Cardiac muscle cell (in vitro differentiated cells and primary cell): ENCODE results near the gene KAZN. TPM values are rescaled to one million over a fixed set of nuclear protein-coding genes. Genes with fewer than 3 reads are reported as not detected.
A peak's percentile ranks its signal among the peaks of the same experiment; 100 is the strongest.

Experiments
- DNase-seq, 2 donors: peaks; one replicate each; pipeline versions ENCODE4 v3.0.0 to v3.0.0-alpha.2; 2010 to 2017; ENCODE audit warnings: low read depth in 1 of 2, low spot score in 1 of 2
- H3K27ac ChIP-seq: fragments of 200-600 bp; sonication (generic); 2 replicates; pipeline ENCODE4 v1.5.1; 2016
- H3K27me3 ChIP-seq: fragments of 200-600 bp; sonication (generic); 2 replicates; pipeline ENCODE4 v1.6.0; 2016; ENCODE audit warnings: control low read depth
- H3K36me3 ChIP-seq: fragments of 200-600 bp; sonication (generic); 2 replicates; pipeline ENCODE4 v1.5.1; 2016; ENCODE audit warnings: control low read depth
- H3K4me1 ChIP-seq: fragments of 200-600 bp; sonication (generic); 2 replicates; pipeline ENCODE4 v1.8.1; 2017; ENCODE audit warnings: low read depth, mild to moderate bottlenecking, mixed run types
- H3K4me3 ChIP-seq: fragments of 200-600 bp; sonication (generic); 2 replicates; pipeline ENCODE4 v1.5.1; 2016; ENCODE audit warnings: mild to moderate bottlenecking
- H3K9me3 ChIP-seq: fragments of 200-600 bp; sonication (generic); 2 replicates; pipeline ENCODE4 v1.5.1; 2017; ENCODE audit warnings: low read depth, mild to moderate bottlenecking, control low read depth
- CTCF ChIP-seq: IDR thresholded peaks from 2 replicates; pipeline ENCODE4 v1.5.1; 2012; ENCODE audit warnings: low read depth, mild to moderate bottlenecking, low read length
- polyA plus RNA-seq: library from polyadenylated mRNA; unstranded; fragments of >200 nt; fragmentation: Nextera tagmentation; extraction: Ambion mirVana; gene quantifications from 2 replicates; pipeline ENCODE4 v1.2.1, GENCODE V29; 2016
- total RNA-seq: library from RNA; depleted of rRNA; stranded (reverse); fragments of >200 nt; gene quantifications from 2 replicates; pipeline ENCODE4 v1.2.3, GENCODE V29; 2016

KAZN gene
- total and polyA plus RNA-seq, 2 experiments from 2014 or later: 17.5 to 26.9 TPM

DNA sequence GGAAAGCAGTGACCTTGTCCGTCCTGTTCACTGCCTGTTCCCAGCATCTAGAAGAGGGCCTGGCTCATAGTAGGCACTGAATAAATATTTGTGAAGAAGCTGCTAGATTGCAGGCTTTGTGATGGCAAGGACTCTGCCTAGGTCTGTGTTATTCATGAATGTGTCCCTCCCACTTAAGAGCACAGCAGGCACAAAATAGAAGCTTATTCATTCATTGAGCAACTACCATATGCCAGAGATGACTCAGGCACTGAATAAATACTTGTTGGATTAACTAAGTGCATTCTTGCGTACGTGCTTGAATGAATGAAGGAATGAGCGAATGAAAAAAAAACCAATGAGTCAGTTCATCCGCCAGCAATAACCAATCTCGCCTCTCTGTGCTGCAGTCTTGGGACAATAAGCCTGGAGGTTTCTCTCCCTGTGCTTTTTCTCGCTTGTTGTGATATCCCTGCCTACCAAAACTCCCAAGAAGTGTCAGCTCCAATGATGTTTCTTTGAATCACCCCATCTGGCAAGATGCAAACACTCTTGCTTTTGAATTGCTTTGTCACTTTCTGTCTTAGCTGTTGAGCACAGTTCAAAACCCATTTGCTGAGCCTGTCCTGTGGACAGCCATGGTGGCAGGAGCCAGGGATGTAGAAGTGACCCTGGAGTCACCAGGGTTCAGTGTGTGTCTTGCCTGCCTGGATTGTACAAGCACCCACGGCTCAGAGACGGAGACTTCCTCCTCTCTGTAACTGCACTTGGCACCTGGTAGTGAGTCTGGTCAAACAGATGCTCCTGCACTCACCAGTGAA lies 143.9 kb downstream of the KAZN start:
- peak in 1 of 2 donors; percentile 93 for DNase-seq

DNA sequence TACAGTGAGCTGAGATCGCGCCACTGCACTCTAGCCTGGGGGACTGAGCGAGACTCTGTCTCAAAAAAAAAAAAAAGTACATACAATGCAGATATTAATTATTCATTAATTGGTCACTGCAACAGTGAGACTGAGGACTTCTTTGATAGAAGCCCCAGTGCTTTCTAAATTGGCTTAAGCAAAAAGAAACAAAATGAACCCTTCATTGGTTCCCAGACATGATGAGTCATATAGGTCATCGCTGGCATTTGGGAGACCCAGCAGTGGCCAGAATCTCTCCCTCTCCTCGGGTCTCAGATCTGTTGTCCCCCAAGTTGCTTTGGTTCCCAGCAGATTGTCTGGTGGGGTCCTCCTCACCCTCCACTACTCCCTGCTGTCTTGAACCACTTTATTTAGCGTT lies 144.9 kb downstream of the KAZN start:
- Histone ChIP-seq H3K4me1 (peaks cover 4% of the 10 kb centered on the region), H3K27ac (no peak overlapping the region), H3K36me3 (no peaks in the 10 kb centered on the region), H3K9me3 (no peaks in the 10 kb centered on the region), H3K4me3 (no peak overlapping the region), H3K27me3 (no peaks in the 10 kb centered on the region)
- no peak for DNase-seq
- no peak for TF ChIP-seq CTCF

More for the DNA sequence above, 143.9 kb downstream of the KAZN start:
- no peaks in the 10 kb centered on the region for H3K9me3 ChIP-seq
- TF ChIP-seq CTCF: no peak
- H3K27me3 ChIP-seq: no peaks in the 10 kb centered on the region
- no peak overlapping the region for H3K4me3 ChIP-seq
- H3K36me3 ChIP-seq: no peaks in the 10 kb centered on the region
- H3K27ac ChIP-seq: no peak overlapping the region
- peaks cover 4% of the 10 kb centered on the region for H3K4me1 ChIP-seq

- no peaks in the 10 kb centered on the region for H3K27me3 ChIP-seq
- no peak overlapping the region for H3K4me3 ChIP-seq
- no peak for DNase-seq
- H3K9me3 ChIP-seq: no peaks in the 10 kb centered on the region
- no peaks in the 10 kb centered on the region for H3K36me3 ChIP-seq
- no peak for TF ChIP-seq CTCF
- H3K4me1 ChIP-seq: peaks cover 4% of the 10 kb centered on the region
- no peak overlapping the region for H3K27ac ChIP-seq
Measured at GRCh38 chr1:14745001-14745720, 146.7 kb downstream of the KAZN start.

GRCh38 chr1:14745789-14746188 lies 147.3 kb downstream of the KAZN start:
- TF ChIP-seq CTCF: no peak
- no peak for DNase-seq
- Histone ChIP-seq H3K27me3 (no peaks in the 10 kb centered on the region), H3K27ac (no peak overlapping the region), H3K4me1 (peaks cover under 1% of the 10 kb centered on the region), H3K9me3 (no peaks in the 10 kb centered on the region), H3K4me3 (no peak overlapping the region), H3K36me3 (no peaks in the 10 kb centered on the region)

- no peak for TF ChIP-seq CTCF
- Histone ChIP-seq H3K27me3 (no peaks in the 10 kb centered on the region), H3K36me3 (no peaks in the 10 kb centered on the region), H3K4me1 (no peaks in the 10 kb centered on the region), H3K27ac (no peak overlapping the region), H3K4me3 (no peak overlapping the region), H3K9me3 (no peaks in the 10 kb centered on the region)
- DNase-seq: no peak
Measured at GRCh38 chr1:14746393-14746792, 147.9 kb downstream of the KAZN start.
